Breast epithelium (tissue), 4 donors: ENCODE results near the gene SELENOH. TPM values are rescaled to one million over a fixed set of nuclear protein-coding genes. Genes with fewer than 3 reads are reported as not detected.

ENCODE experiments used
- DNase-seq, 2 donors: peaks; one replicate each; pipeline ENCODE4 v3.0.0-alpha.2; 2019; ENCODE audit warnings: low spot score in 2 of 2
- H3K27ac ChIP-seq, 2 donors: fragments of 200-600 bp; sonication (generic) in 1 of 2; one replicate each; pipeline ENCODE4 v1.5.1; 2016 to 2019; ENCODE audit warnings: mild to moderate bottlenecking in 1 of 2
- H3K27me3 ChIP-seq, 2 donors: fragments of 200-600 bp; sonication (generic) in 1 of 2; one replicate each; pipeline versions ENCODE4 v1.5.1 to v1.6.0; 2017 to 2019; ENCODE audit warnings: control low read depth in 1 of 2, mild to moderate bottlenecking in 1 of 2
- H3K36me3 ChIP-seq: fragments of 200-600 bp; one replicate; pipeline ENCODE4 v1.5.1; 2019
- H3K4me1 ChIP-seq, 2 donors: fragments of 200-600 bp; sonication (generic); one replicate each; pipeline ENCODE4 v1.5.1; 2016 to 2019; ENCODE audit warnings: control low read depth in 1 of 2
- H3K4me3 ChIP-seq, 3 donors: fragments of 200-600 bp; sonication (generic); 1 replicate in 2 of 3; 2 replicates in 1 of 3; pipeline ENCODE4 v1.5.1; 2016 to 2019; ENCODE audit warnings: mild to moderate bottlenecking in 3 of 3, moderate library complexity in 2 of 3
- H3K9me3 ChIP-seq, 2 donors: fragments of 200-600 bp; sonication (generic) in 1 of 2; one replicate each; pipeline ENCODE4 v1.5.1; 2016 to 2019; ENCODE audit warnings: control low read depth in 1 of 2
- CTCF ChIP-seq, 3 donors: fragments of 450-650 bp; IDR thresholded peaks; one replicate each; pipeline ENCODE4 v1.5.1; 2016 to 2017; ENCODE audit warnings: antibody characterized with exemption in 3 of 3, mild to moderate bottlenecking in 3 of 3, moderate library complexity in 3 of 3
- POLR2A ChIP-seq: fragments of 450-650 bp; IDR thresholded peaks from one replicate; pipeline ENCODE4 v1.6.1; 2016; ENCODE audit warnings: antibody characterized with exemption, mild to moderate bottlenecking, moderate library complexity
- POLR2AphosphoS5 ChIP-seq, 3 donors: sonication (generic); formaldehyde crosslinking; IDR thresholded peaks; one replicate each; pipeline ENCODE4 v1.6.1; 2017; ENCODE audit warnings: antibody characterized with exemption in 3 of 3
- intact Hi-C: fragments of 100-400 bp; cut with DNase I; formaldehyde crosslinking; loops from one replicate; pipeline ENCODE4 v1.15.1; 2023; ENCODE audit warnings: low total_unique reads
- total RNA-seq, 3 donors: library from RNA; depleted of rRNA; stranded (reverse); fragments of >200 nt; gene quantifications; one replicate each; pipeline ENCODE4 v1.1.0, GENCODE V29; 2016

SELENOH gene
- total RNA-seq, 3 donors from 2014 or later, result 84.3 to 153 (median 153) TPM

GRCh38 chr11:57785072-57785471, 43.8 kb downstream of the SELENOH start:
- no peaks in the 10 kb centered on the region for H3K27me3 ChIP-seq
- H3K9me3 ChIP-seq, result no peaks in the 10 kb centered on the region
- no peak for TF ChIP-seq POLR2AphosphoS5 (IDR thresholded peaks at IDR 0.05)
- TF ChIP-seq POLR2A, result no peak
- TF ChIP-seq CTCF (IDR thresholded peaks at IDR 0.05), result no peak
- peak overlapping the region in 1 of 2 donors; percentile 27 for H3K27ac ChIP-seq
- intact Hi-C loops, result no loop called here
- no peaks in the 10 kb centered on the region for H3K36me3 ChIP-seq
- DNase-seq, result no peak
- H3K4me3 ChIP-seq, result no peak overlapping the region
- H3K4me1 ChIP-seq, result peaks cover 11 to 48% of the 10 kb centered on the region in 2 donors

- no peak for DNase-seq
These were observed 45.1 kb downstream of the SELENOH start for GRCh38 chr11:57786436-57786835.

GRCh38 chr11:57787006-57787604, 45.8 kb downstream of the SELENOH start:
- H3K4me1 ChIP-seq, result peaks cover 0 to 37% of the 10 kb centered on the region in 2 donors
- no peaks in the 10 kb centered on the region for H3K36me3 ChIP-seq
- H3K4me3 ChIP-seq, result no peak overlapping the region
- intact Hi-C loops, result no loop called here
- H3K27ac ChIP-seq, result peak overlapping the region; percentile 48 to 75
- no peak for TF ChIP-seq POLR2A
- TF ChIP-seq POLR2AphosphoS5 (IDR thresholded peaks at IDR 0.05), result no peak
- no peak for TF ChIP-seq CTCF (IDR thresholded peaks at IDR 0.05)
- H3K27me3 ChIP-seq, result no peaks in the 10 kb centered on the region
- no peaks in the 10 kb centered on the region for H3K9me3 ChIP-seq
- DNase-seq, result no peak

More at GRCh38 chr11:57786436-57786835, 45.1 kb downstream of the SELENOH start:
- Histone ChIP-seq H3K27ac (peak overlapping the region; percentile 48 to 75), H3K9me3 (no peaks in the 10 kb centered on the region), H3K4me1 (peaks cover 3 to 41% of the 10 kb centered on the region in 2 donors), H3K4me3 (no peak overlapping the region), H3K36me3 (no peaks in the 10 kb centered on the region), H3K27me3 (no peaks in the 10 kb centered on the region)
- TF ChIP-seq CTCF (IDR thresholded peaks at IDR 0.05) (no peak), POLR2AphosphoS5 (IDR thresholded peaks at IDR 0.05) (no peak), POLR2A (no peak)
- intact Hi-C loops, result no loop called here

- Histone ChIP-seq H3K9me3 (no peaks in the 10 kb centered on the region), H3K4me1 (peaks cover 0 to 30% of the 10 kb centered on the region in 2 donors), H3K4me3 (no peak overlapping the region), H3K36me3 (no peaks in the 10 kb centered on the region), H3K27me3 (no peaks in the 10 kb centered on the region), H3K27ac (peak overlapping the region; percentile 64 to 75)
- TF ChIP-seq CTCF (IDR thresholded peaks at IDR 0.05) (no peak), POLR2AphosphoS5 (IDR thresholded peaks at IDR 0.05) (peak in 1 of 3 donors; percentile 44)
- DNase-seq, result peak in 1 of 2 donors; percentile 70
- intact Hi-C loops, result no loop called here
These were observed 46.8 kb downstream of the SELENOH start for GRCh38 chr11:57787920-57788702.

GRCh38 chr11:57788703-57789088, 47.4 kb downstream of the SELENOH start:
- peaks cover 0 to 34% of the 10 kb centered on the region in 2 donors for H3K4me1 ChIP-seq
- TF ChIP-seq CTCF (IDR thresholded peaks at IDR 0.05), result no peak
- no peak for TF ChIP-seq POLR2AphosphoS5 (IDR thresholded peaks at IDR 0.05)
- no peak for TF ChIP-seq POLR2A
- intact Hi-C loops, result no loop called here

More at GRCh38 chr11:57788703-57789088, 47.4 kb downstream of the SELENOH start:
- no peak for DNase-seq
- H3K9me3 ChIP-seq, result no peaks in the 10 kb centered on the region
- H3K36me3 ChIP-seq, result no peaks in the 10 kb centered on the region
- H3K27me3 ChIP-seq, result no peaks in the 10 kb centered on the region
- H3K27ac ChIP-seq, result peak overlapping the region; percentile 64 to 75
- H3K4me3 ChIP-seq, result no peak overlapping the region
